Suppressor macrophage treated with lipopolysaccharide for 1 hour (primary cell): ENCODE data around the gene NPDC1.

Experiments used
- DNase-seq, 3 donors: peaks; one replicate each; pipeline ENCODE4 v3.0.0-alpha.2; 2020 to 2022

Gene NPDC1

GRCh38 chr9:137046088-137046787, at the start of gene NPDC1:
TSS of gene NPDC1 (minus strand) at chr9:137046177. CDS start at chr9:137045989, 188 bp downstream.
- DNase-seq: peak; percentile 79 to 92 (median 86)

- no peak for DNase-seq
Measured at GRCh38 chr9:137089232-137089947, 43.4 kb upstream of the NPDC1 start.

GRCh38 chr9:137088121-137088520, 42.1 kb upstream of the NPDC1 start:
- no peak for DNase-seq

GRCh38 chr9:137087409-137087925, 41.5 kb upstream of the NPDC1 start:
- DNase-seq: peak in 1 of 3 donors; percentile 30

- peak; percentile 99 for DNase-seq
Measured at GRCh38 chr9:137086531-137087408, 40.8 kb upstream of the NPDC1 start, which contains the start of gene MAN1B1. TSS of gene MAN1B1 (plus strand) at chr9:137086985. CDS start at chr9:137087000, 15 bp downstream.

- DNase-seq: peak; percentile 45 to 49 (median 47)
Measured at GRCh38 chr9:137085920-137086530, 40.0 kb upstream of the NPDC1 start.

GRCh38 chr9:137084526-137084925, 38.5 kb upstream of the NPDC1 start:
- DNase-seq: no peak

- DNase-seq: peak; percentile 86 to 91 (median 88)
Measured at GRCh38 chr9:137083394-137084004, 37.5 kb upstream of the NPDC1 start.

- no peak for DNase-seq
Measured at GRCh38 chr9:137082925-137083290, 36.9 kb upstream of the NPDC1 start.

GRCh38 chr9:137082222-137082924, 36.4 kb upstream of the NPDC1 start:
- DNase-seq: no peak

GRCh38 chr9:137080260-137081122, 34.5 kb upstream of the NPDC1 start:
- no peak for DNase-seq

- DNase-seq: no peak
Measured at GRCh38 chr9:137079401-137079787, 33.4 kb upstream of the NPDC1 start.

GRCh38 chr9:137078701-137079400, 32.9 kb upstream of the NPDC1 start:
- DNase-seq: peak in 1 of 3 donors; percentile 38

- peak in 1 of 3 donors; percentile 53 for DNase-seq
Measured at GRCh38 chr9:137077758-137078693, 32.0 kb upstream of the NPDC1 start.

- DNase-seq: peak; percentile 64 to 83 (median 76)
Measured at GRCh38 chr9:137077010-137077747, 31.2 kb upstream of the NPDC1 start, which contains the start of gene UAP1L1. TSS of gene UAP1L1 (plus strand) at chr9:137077517. CDS start at chr9:137077533, 16 bp downstream.

- DNase-seq: no peak
Measured at GRCh38 chr9:137076636-137077009, 30.6 kb upstream of the NPDC1 start.

GRCh38 chr9:137075275-137075775, 29.3 kb upstream of the NPDC1 start:
- peak; percentile 40 to 53 (median 51) for DNase-seq
